ENCODE data around the gene CCNB2. TPM values are rescaled to one million over a fixed set of nuclear protein-coding genes. Genes with fewer than 3 reads are reported as not detected.

Gene CCNB2
- 11.8 TPM for total RNA-seq

GRCh38 chr15:59104912-59105732 is at the start of gene CCNB2:
CCNB2 (plus strand) TSS chr15:59105146; CDS start chr15:59105269, 123 bp downstream.

Small RNA genes within 50 kb of the gene (small RNA-seq; reads per million reads assigned to genes)
- gene MIR2116, result not detected

Other genes starting within 250 kb of the CCNB2 start
- 88.3 TPM for gene SLTM, start 171.5 kb upstream of the CCNB2 start, total RNA-seq
- 39.4 TPM for gene RNF111, start 117.5 kb upstream of the CCNB2 start, total RNA-seq
- gene LDHAL6B, start 101.7 kb downstream of the CCNB2 start, total RNA-seq, result not detected

Data from diencephalon (tissue), 1 donor.